H1 (cell line): Measurements from ENCODE around the gene FCN2. TPM values are rescaled to one million over a fixed set of nuclear protein-coding genes. Genes with fewer than 3 reads are reported as not detected.

Experiments
- CTCF ChIA-PET: fragments of 300-600 bp; sonication (Branson Sonifier 250); formaldehyde crosslinking; loops from one replicate; lab custom pipeline; 2021; ENCODE audit not compliant: partially characterized antibody; lab: Charles Lee
- POLR2A ChIA-PET: fragments of 300-600 bp; sonication (Branson Sonifier 250); formaldehyde crosslinking; loops from one replicate; lab custom pipeline; 2021; ENCODE audit warnings: inconsistent platforms; ENCODE audit not compliant: partially characterized antibody; lab: Charles Lee
- DNase-seq, 2 experiments: peaks; one replicate each; pipeline versions ENCODE4 v3.0.0 to v3.0.0-alpha.2; 2010 to 2022; ENCODE audit warnings: low spot score in 2 of 2, low read depth in 1 of 2, mixed read lengths in 1 of 2
- FAIRE-seq: peaks from 2 replicates; lab custom pipeline; 2011; peaks lifted over from hg19 to GRCh38; lab: Jason Lieb, UNC
- H2AFZ ChIP-seq: 2 replicates; pipeline ENCODE4 v1.8.1; 2012; ENCODE audit warnings: low read length, inconsistent platforms
- H2AK5ac ChIP-seq: 2 replicates; pipeline ENCODE4 v1.6.1; 2013; ENCODE audit warnings: low read depth, low read length
- H2BK120ac ChIP-seq: replicated peaks from 2 replicates; pipeline ENCODE3; 2013; ENCODE audit warnings: low read depth, low read length, inconsistent platforms
- H2BK12ac ChIP-seq: 2 replicates; pipeline ENCODE4 v1.6.1; 2013; ENCODE audit warnings: low read depth, low read length
- H2BK15ac ChIP-seq: 2 replicates; pipeline ENCODE4 v1.6.1; 2013; ENCODE audit warnings: low read length
- H2BK20ac ChIP-seq: 2 replicates; pipeline ENCODE4 v1.6.1; 2013; ENCODE audit warnings: low read length
- H2BK5ac ChIP-seq: 2 replicates; pipeline ENCODE4 v1.6.1; 2013; ENCODE audit warnings: low read depth, low read length
- H3K14ac ChIP-seq: 2 replicates; pipeline ENCODE4 v1.6.1; 2013; ENCODE audit warnings: inconsistent platforms; ENCODE audit not compliant: insufficient read length
- H3K18ac ChIP-seq: 2 replicates; pipeline ENCODE4 v1.6.1; 2013; ENCODE audit warnings: low read length; ENCODE audit errors: extremely low read depth
- H3K23ac ChIP-seq: 2 replicates; pipeline ENCODE4 v1.6.1; 2013; ENCODE audit warnings: inconsistent platforms; ENCODE audit not compliant: insufficient read length
- H3K23me2 ChIP-seq: 2 replicates; pipeline ENCODE4 v1.6.1; 2013; ENCODE audit warnings: low read depth, low read length
- H3K27ac ChIP-seq: 2 replicates; pipeline ENCODE4 v1.6.1; 2011; ENCODE audit warnings: low read depth, low read length, inconsistent platforms
- H3K27me3 ChIP-seq, 4 experiments: replicated peaks in 1 of 4; 1 replicate in 1 of 4; 2 replicates in 3 of 4; pipeline versions ENCODE4 v1.6.1 to v1.8.1; 2011 to 2013; ENCODE audit warnings: low read length in 3 of 4, mild to moderate bottlenecking in 3 of 4, inconsistent platforms in 2 of 4, mixed read lengths in 2 of 4, moderate library complexity in 1 of 4; ENCODE audit not compliant: control insufficient read depth in 3 of 4, insufficient read depth in 3 of 4; ENCODE audit errors: extremely low read depth in 1 of 4
- H3K36me3 ChIP-seq, 4 experiments: 2 replicates each; pipeline versions ENCODE4 v1.6.1 to v1.8.1; 2011 to 2013; ENCODE audit warnings: mild to moderate bottlenecking in 4 of 4, low read length in 3 of 4, moderate library complexity in 2 of 4, control low read depth in 1 of 4, inconsistent platforms in 1 of 4; ENCODE audit not compliant: insufficient read depth in 4 of 4, control insufficient read depth in 2 of 4
- H3K4ac ChIP-seq: replicated peaks from 2 replicates; pipeline ENCODE3; 2013; ENCODE audit warnings: low read length, low read depth, mixed read lengths, inconsistent platforms; ENCODE audit not compliant: insufficient read length
- H3K4me1 ChIP-seq, 4 experiments: replicated peaks in 1 of 4; 1 replicate in 1 of 4; 2 replicates in 3 of 4; pipeline versions ENCODE4 v1.6.1 to v1.8.1; 2011 to 2013; ENCODE audit warnings: low read length in 3 of 4, inconsistent platforms in 2 of 4, mixed read lengths in 1 of 4; ENCODE audit not compliant: insufficient read depth in 4 of 4, control insufficient read depth in 3 of 4
- H3K4me2 ChIP-seq, 2 experiments: 2 replicates each; pipeline versions ENCODE4 v1.6.1 to v1.8.1; 2011 to 2013; ENCODE audit warnings: low read depth in 2 of 2, low read length in 2 of 2, control low read depth in 1 of 2, inconsistent platforms in 1 of 2, mild to moderate bottlenecking in 1 of 2; ENCODE audit not compliant: insufficient read depth in 1 of 2
- H3K4me3 ChIP-seq, 4 experiments: fragments of 200-600, 300-600 bp in 1 of 4; sonication (generic), shearing (Covaris generic), sonication (Bioruptor Twin) in 1 of 4; 2 replicates each; pipeline versions ENCODE4 v1.5.1 to v1.8.1; 2011 to 2016; ENCODE audit warnings: low read length in 4 of 4, low read depth in 3 of 4, control low read depth in 2 of 4, inconsistent platforms in 2 of 4, mild to moderate bottlenecking in 2 of 4, mixed read lengths in 1 of 4, moderate library complexity in 1 of 4; ENCODE audit not compliant: insufficient read depth in 2 of 4; ENCODE audit errors: extremely low read depth in 1 of 4
- H3K56ac ChIP-seq: replicated peaks from 2 replicates; pipeline ENCODE3; 2013; ENCODE audit warnings: low read depth, mild to moderate bottlenecking, mixed read lengths, low read length, inconsistent platforms; ENCODE audit not compliant: insufficient read length
- H3K79me1 ChIP-seq: 2 replicates; pipeline ENCODE4 v1.6.1; 2013; ENCODE audit warnings: low read depth, low read length, control low read depth
- H3K79me2 ChIP-seq, 2 experiments: 2 replicates each; pipeline versions ENCODE4 v1.6.1 to v1.8.1; 2012 to 2013; ENCODE audit warnings: low read length in 2 of 2, mild to moderate bottlenecking in 2 of 2, inconsistent platforms in 1 of 2; ENCODE audit not compliant: insufficient read depth in 2 of 2, control insufficient read depth in 1 of 2
- H3K9ac ChIP-seq, 4 experiments: replicated peaks in 1 of 4; 1 replicate in 1 of 4; 2 replicates in 3 of 4; pipeline versions ENCODE4 v1.6.1 to v1.8.1; 2011 to 2013; ENCODE audit warnings: low read depth in 3 of 4, low read length in 3 of 4, control low read depth in 2 of 4, mild to moderate bottlenecking in 2 of 4, moderate library complexity in 2 of 4, inconsistent platforms in 1 of 4; ENCODE audit errors: extremely low read depth in 1 of 4
- H3K9me3 ChIP-seq, 2 experiments: 2 replicates each; pipeline versions ENCODE4 v1.6.1 to v1.8.1; 2012 to 2013; ENCODE audit warnings: mild to moderate bottlenecking in 2 of 2, moderate library complexity in 2 of 2, control low read depth in 1 of 2, inconsistent platforms in 1 of 2, low read depth in 1 of 2, low read length in 1 of 2, mixed read lengths in 1 of 2; ENCODE audit not compliant: insufficient read depth in 2 of 2
- H4K20me1 ChIP-seq, 2 experiments: replicated peaks in 1 of 2; 2 replicates each; pipeline versions ENCODE3 to v1.8.1; 2011 to 2013; ENCODE audit warnings: inconsistent platforms in 2 of 2, low read length in 2 of 2, mild to moderate bottlenecking in 1 of 2; ENCODE audit not compliant: insufficient read depth in 2 of 2, control insufficient read depth in 1 of 2
- H4K5ac ChIP-seq: 2 replicates; pipeline ENCODE4 v1.6.1; 2013; ENCODE audit warnings: low read length, low read depth, mixed read lengths, inconsistent platforms; ENCODE audit not compliant: insufficient read length
- H4K8ac ChIP-seq: 2 replicates; pipeline ENCODE4 v1.8.0; 2013; ENCODE audit warnings: mild to moderate bottlenecking, moderate library complexity, low read length, inconsistent platforms; ENCODE audit not compliant: insufficient read depth; ENCODE audit errors: extremely low read depth
- H4K91ac ChIP-seq: replicated peaks from 2 replicates; pipeline ENCODE3; 2013; ENCODE audit warnings: low read length, mixed read lengths, inconsistent platforms; ENCODE audit not compliant: insufficient read length
- CBX5 ChIP-seq: fragments of 300-800, 300-1000 bp; sonication (generic); IDR thresholded peaks from 2 replicates; pipeline ENCODE4 v1.7.1; 2016; ENCODE audit warnings: antibody characterized with exemption, low read length, low read depth
- CBX8 ChIP-seq: fragments of 300-800, 300-1000 bp; sonication (generic); IDR thresholded peaks from 2 replicates; pipeline ENCODE4 v1.7.1; 2016; ENCODE audit warnings: low read depth, low read length, borderline replicate concordance
- CREB1 ChIP-seq: IDR thresholded peaks from 2 replicates; pipeline ENCODE4 v1.6.1; 2012; ENCODE audit warnings: inconsistent platforms
- EGR1 ChIP-seq: IDR thresholded peaks from 2 replicates; pipeline ENCODE4 v1.6.1; 2011; ENCODE audit warnings: low read depth, low read length, borderline replicate concordance
- MAFK ChIP-seq: IDR thresholded peaks from 2 replicates; pipeline ENCODE4 v1.6.1; 2012; ENCODE audit warnings: low read depth, mild to moderate bottlenecking, improper control_type of control experiment, low read length
- NRF1 ChIP-seq: IDR thresholded peaks from 2 replicates; pipeline ENCODE4 v1.6.1; 2011; ENCODE audit warnings: mild to moderate bottlenecking, low read depth, low read length, improper control_type of control experiment
- RAD21 ChIP-seq, 2 experiments: IDR thresholded peaks in 1 of 2; conservative IDR thresholded peaks in 1 of 2; 2 replicates each; pipeline ENCODE4 v1.6.1; 2011; ENCODE audit warnings: low read depth in 2 of 2, low read length in 2 of 2, improper control_type of control experiment in 1 of 2, inconsistent platforms in 1 of 2, mild to moderate bottlenecking in 1 of 2, moderate library complexity in 1 of 2
- SIN3A ChIP-seq, 2 experiments: IDR thresholded peaks in 1 of 2; conservative IDR thresholded peaks in 1 of 2; 2 replicates each; pipeline ENCODE4 v1.6.1; 2011 to 2012; ENCODE audit warnings: low read length in 2 of 2, improper control_type of control experiment in 1 of 2, low read depth in 1 of 2, mild to moderate bottlenecking in 1 of 2
- SUZ12 ChIP-seq: fragments of 200-600 bp; sonication (generic); IDR thresholded peaks from 2 replicates; pipeline ENCODE4 v1.6.1; 2012; ENCODE audit warnings: mild to moderate bottlenecking, inconsistent platforms, low read length, moderate library complexity, mixed read lengths
- TAF1 ChIP-seq: IDR thresholded peaks from 2 replicates; pipeline ENCODE4 v1.6.1; 2011; ENCODE audit warnings: mild to moderate bottlenecking, low read depth, low read length
- TBP ChIP-seq: IDR thresholded peaks from 2 replicates; pipeline ENCODE4 v1.6.1; 2011; ENCODE audit warnings: low read depth, low read length, improper control_type of control experiment
- WGBS, 2 experiments: shearing (Covaris generic) in 1 of 2; methylation state at CpG; one replicate each; pipeline versions ENCODE4 v1.1.6 to v1.1.7; 2013 to 2015; ENCODE audit warnings: low lambda C conversion rate in 2 of 2, mixed read lengths in 2 of 2, inconsistent platforms in 1 of 2, low coverage in 1 of 2, missing lambda C conversion rate in 1 of 2; ENCODE audit not compliant: insufficient replicate concordance in 2 of 2, insufficient coverage in 1 of 2, insufficient read length in 1 of 2; ENCODE audit errors: extremely low coverage in 1 of 2, missing lambda C conversion rate in 1 of 2; 5-methylcytosine and 5-hydroxymethylcytosine counted together
- polyA plus RNA-seq, 7 experiments: library from polyadenylated mRNA; depleted of rRNA in 3 of 7; stranded (reverse) in 5 of 7; unstranded in 2 of 7; fragments of >200 nt in 5 of 7; fragments of 200-250 nt in 2 of 7; gene quantifications; 1 replicate in 5 of 7; 2 replicates in 1 of 7; 4 replicates in 1 of 7; pipeline versions ENCODE4 v1.2.1 to v1.2.3, GENCODE V29; 2011 to 2013; ENCODE audit warnings: missing spikeins in 2 of 7, mixed read lengths in 2 of 7
- total RNA-seq: library from RNA; stranded (reverse); fragmentation: NEBNext Ultra II Directional; extraction: Animal tissue kit (Norgen Biotek cat#: 25700); gene quantifications from 2 replicates; pipeline ENCODE4 v1.2.1, GENCODE V29; 2021
- TF ChIP-seq, protein P1 (sequence below), 3 experiments: IDR thresholded peaks; 1 replicate in 2 of 3; 2 replicates in 1 of 3; pipeline versions ENCODE4 v1.5.1 to v1.6.1; 2011; ENCODE audit warnings: low read length in 3 of 3, mild to moderate bottlenecking in 3 of 3, inconsistent platforms in 2 of 3, low read depth in 1 of 3, moderate library complexity in 1 of 3; ENCODE audit not compliant: insufficient read depth in 1 of 3; ENCODE audit errors: control extremely low read depth in 1 of 3

FCN2 gene
- total and polyA plus RNA-seq, 2 of the 8 experiments (the other 6 are each of a cell fraction or from before 2014, with no cell fraction given), result not detected

DNA sequence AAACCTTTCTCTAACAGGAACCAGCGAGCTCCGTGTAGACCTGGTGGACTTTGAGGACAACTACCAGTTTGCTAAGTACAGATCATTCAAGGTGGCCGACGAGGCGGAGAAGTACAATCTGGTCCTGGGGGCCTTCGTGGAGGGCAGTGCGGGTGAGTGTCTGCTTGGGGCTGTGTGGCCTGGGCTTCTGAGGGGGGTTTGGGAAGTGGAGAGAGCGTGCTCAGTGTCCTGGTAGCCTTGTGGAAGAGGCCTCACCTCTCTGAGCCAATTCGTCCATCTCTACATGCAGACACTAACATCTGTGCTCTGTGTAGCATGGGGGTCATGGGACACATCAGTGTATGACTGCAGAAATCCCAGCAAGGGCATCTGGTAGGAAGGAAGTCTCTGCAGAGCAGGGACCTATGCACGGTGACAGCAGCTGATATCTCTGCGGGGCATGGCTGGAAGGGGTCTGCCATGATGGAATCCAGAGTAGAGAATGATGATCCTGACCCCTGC is 5.9 kb downstream of the FCN2 start:
- FAIRE-seq, result no peak
- Histone ChIP-seq H3K27ac (no peak overlapping the region), H2AFZ (no peak overlapping the region), H3K23me2 (no peaks in the 10 kb centered on the region; the same call in 1 of the 2 replicates), H4K20me1 (no peaks in the 10 kb centered on the region), H2BK12ac (no peak overlapping the region), H3K14ac (no peak overlapping the region), H3K79me2 (no peaks in the 10 kb centered on the region), H3K56ac (no peak overlapping the region), H3K27me3 (no peaks in the 10 kb centered on the region), H3K36me3 (no peaks in the 10 kb centered on the region), H3K18ac (no peak overlapping the region), H3K9me3 (no peaks in the 10 kb centered on the region), H2BK15ac (no peak overlapping the region), H3K4me1 (no peaks in the 10 kb centered on the region), H4K8ac (no peak overlapping the region; the same call in 1 of the 2 replicates), H2BK5ac (no peak overlapping the region), H3K4me3 (no peak overlapping the region), H2AK5ac (no peak overlapping the region), H3K4ac (no peak overlapping the region), H4K91ac (no peak overlapping the region), H4K5ac (no peak overlapping the region), H2BK20ac (no peak overlapping the region), H3K23ac (no peak overlapping the region), H3K79me1 (no peaks in the 10 kb centered on the region), H3K4me2 (no peak overlapping the region), H3K9ac (no peak overlapping the region; a peak in 1 of 7 replicates), H2BK120ac (no peak overlapping the region)
- CTCF ChIA-PET, result no interaction called here
- POLR2A ChIA-PET, result no interaction called here
- 96% methylated on average over 11 of the region's 11 CpGs; no CpG with 5 or more reads in 1 of the 2 experiments for WGBS, 2 experiments
- no peak for DNase-seq
- TF ChIP-seq SUZ12, result no peak
- no peak for TF ChIP-seq TAF1
- no peak for TF ChIP-seq EGR1
- no peak for TF ChIP-seq CBX5
- TF ChIP-seq, protein P1, sequence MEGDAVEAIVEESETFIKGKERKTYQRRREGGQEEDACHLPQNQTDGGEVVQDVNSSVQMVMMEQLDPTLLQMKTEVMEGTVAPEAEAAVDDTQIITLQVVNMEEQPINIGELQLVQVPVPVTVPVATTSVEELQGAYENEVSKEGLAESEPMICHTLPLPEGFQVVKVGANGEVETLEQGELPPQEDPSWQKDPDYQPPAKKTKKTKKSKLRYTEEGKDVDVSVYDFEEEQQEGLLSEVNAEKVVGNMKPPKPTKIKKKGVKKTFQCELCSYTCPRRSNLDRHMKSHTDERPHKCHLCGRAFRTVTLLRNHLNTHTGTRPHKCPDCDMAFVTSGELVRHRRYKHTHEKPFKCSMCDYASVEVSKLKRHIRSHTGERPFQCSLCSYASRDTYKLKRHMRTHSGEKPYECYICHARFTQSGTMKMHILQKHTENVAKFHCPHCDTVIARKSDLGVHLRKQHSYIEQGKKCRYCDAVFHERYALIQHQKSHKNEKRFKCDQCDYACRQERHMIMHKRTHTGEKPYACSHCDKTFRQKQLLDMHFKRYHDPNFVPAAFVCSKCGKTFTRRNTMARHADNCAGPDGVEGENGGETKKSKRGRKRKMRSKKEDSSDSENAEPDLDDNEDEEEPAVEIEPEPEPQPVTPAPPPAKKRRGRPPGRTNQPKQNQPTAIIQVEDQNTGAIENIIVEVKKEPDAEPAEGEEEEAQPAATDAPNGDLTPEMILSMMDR (IDR thresholded peaks at IDR 0.05; ENCODE audit: control extremely low read depth in 1 of 3, insufficient read depth in 1 of 3, low read depth in 1 of 3, low read length in 3 of 3), result no peak
- no peak for TF ChIP-seq CBX8
- no peak for TF ChIP-seq MAFK
- no peak for TF ChIP-seq TBP
- TF ChIP-seq NRF1, result no peak
- no peak for TF ChIP-seq SIN3A (conservative IDR thresholded peaks at IDR 0.05 in 1 of 2, IDR thresholded peaks at IDR 0.05 in 1 of 2; ENCODE audit: low read depth in 1 of 2, low read length in 2 of 2)
- TF ChIP-seq RAD21 (IDR thresholded peaks at IDR 0.05 in 1 of 2, conservative IDR thresholded peaks at IDR 0.05 in 1 of 2; ENCODE audit: low read depth in 2 of 2, low read length in 2 of 2), result no peak
- no peak for TF ChIP-seq CREB1
